Retinal pigment epithelial cell (primary cell): ENCODE results near the gene KYAT1.

Source experiments
- DNase-seq: peaks from one replicate; pipeline ENCODE4 v3.0.0-alpha.2; 2010; ENCODE audit warnings: low read depth
- H3K4me3 ChIP-seq: 2 replicates; pipeline ENCODE4 v1.5.1; 2011; ENCODE audit warnings: mild to moderate bottlenecking, low read length, control low read depth, moderate library complexity
- TF ChIP-seq, protein P1 (sequence below): conservative IDR thresholded peaks from 2 replicates; pipeline ENCODE4 v1.5.1; 2011; ENCODE audit warnings: low read depth, low read length, control low read depth, inconsistent platforms

The KYAT1 gene

DNA sequence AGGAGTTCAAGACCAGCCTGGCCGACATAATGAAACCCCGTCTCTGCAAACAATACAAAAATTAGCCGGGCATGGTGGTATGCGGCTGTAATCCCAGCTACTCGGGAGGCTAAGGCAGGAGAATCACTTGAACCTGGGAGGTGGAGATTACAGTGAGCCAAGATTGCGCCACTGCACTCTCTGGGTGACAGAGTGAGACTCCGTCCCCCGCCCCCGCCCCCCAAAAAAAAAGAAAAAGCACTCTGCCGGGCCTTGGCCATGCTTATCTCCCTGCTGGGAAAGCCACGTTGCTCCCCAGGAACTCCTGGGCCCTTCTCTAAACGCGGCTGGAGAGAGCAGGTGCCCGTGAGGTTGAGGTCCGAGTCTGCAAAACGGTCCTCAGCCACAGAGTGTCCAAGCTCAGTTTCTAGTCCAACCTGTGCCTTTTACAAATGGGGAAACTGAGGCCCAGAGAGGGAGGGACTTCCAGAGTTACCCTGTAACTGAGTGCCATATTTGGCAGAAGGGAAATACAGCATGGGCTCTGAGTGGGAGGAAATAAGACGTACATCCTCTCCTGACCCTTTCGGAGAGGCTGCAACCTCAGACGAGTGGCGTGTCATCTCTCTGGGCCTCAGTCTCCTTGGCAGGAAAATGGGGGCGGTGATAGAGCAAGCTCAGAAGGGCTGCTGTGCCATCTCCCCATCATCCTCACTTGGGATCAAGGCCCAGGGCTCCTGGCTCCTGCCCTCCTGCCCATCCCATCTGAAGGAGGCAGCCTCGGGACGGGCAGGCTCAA, 32.4 kb upstream of the KYAT1 start:
- DNase-seq, result no peak
- no peak overlapping the region for H3K4me3 ChIP-seq
- TF ChIP-seq, protein P1, sequence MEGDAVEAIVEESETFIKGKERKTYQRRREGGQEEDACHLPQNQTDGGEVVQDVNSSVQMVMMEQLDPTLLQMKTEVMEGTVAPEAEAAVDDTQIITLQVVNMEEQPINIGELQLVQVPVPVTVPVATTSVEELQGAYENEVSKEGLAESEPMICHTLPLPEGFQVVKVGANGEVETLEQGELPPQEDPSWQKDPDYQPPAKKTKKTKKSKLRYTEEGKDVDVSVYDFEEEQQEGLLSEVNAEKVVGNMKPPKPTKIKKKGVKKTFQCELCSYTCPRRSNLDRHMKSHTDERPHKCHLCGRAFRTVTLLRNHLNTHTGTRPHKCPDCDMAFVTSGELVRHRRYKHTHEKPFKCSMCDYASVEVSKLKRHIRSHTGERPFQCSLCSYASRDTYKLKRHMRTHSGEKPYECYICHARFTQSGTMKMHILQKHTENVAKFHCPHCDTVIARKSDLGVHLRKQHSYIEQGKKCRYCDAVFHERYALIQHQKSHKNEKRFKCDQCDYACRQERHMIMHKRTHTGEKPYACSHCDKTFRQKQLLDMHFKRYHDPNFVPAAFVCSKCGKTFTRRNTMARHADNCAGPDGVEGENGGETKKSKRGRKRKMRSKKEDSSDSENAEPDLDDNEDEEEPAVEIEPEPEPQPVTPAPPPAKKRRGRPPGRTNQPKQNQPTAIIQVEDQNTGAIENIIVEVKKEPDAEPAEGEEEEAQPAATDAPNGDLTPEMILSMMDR, result no peak

GRCh38 chr9:128913048-128913900, 31.5 kb upstream of the KYAT1 start:
- TF ChIP-seq, protein P1, result no peak
- no peak for DNase-seq
- no peak overlapping the region for H3K4me3 ChIP-seq

DNA sequence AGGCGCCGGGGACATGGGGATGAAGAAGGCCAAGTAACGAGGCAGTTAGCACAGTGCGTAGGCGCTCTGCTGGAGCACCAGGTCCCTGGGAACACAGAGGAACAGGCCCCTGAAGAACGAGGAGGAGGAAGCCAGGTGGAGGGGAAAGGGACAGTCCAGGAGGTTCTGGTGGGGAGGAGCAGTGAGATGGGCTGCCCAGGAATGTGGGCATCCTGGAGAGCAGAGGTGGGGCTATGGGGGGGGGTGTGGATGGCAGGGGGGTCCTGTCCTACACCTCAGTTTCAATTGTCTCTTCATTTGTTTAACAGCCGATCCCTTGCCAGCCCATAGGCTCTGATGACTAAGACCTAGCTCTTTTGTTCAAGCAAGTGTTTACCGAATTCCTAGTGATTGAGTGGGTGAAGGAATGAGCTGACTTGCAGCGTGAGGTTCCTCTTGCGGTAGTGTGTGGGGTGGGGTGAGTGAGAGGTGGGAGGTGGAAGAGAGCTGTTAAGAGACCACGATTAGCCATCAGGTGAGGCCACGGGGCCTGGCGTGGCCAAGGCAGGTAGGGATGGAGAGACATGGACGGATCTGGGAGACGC, 30.6 kb upstream of the KYAT1 start:
- TF ChIP-seq, protein P1, result no peak
- no peak overlapping the region for H3K4me3 ChIP-seq
- peak; percentile 87 for DNase-seq

GRCh38 chr9:128911529-128912035, 29.8 kb upstream of the KYAT1 start:
- TF ChIP-seq, protein P1, result no peak
- no peak for DNase-seq
- no peak overlapping the region for H3K4me3 ChIP-seq

- TF ChIP-seq, protein P1, result no peak
- H3K4me3 ChIP-seq, result no peak overlapping the region
- no peak for DNase-seq
Observed at GRCh38 chr9:128910906-128911305, 29.2 kb upstream of the KYAT1 start.

DNA sequence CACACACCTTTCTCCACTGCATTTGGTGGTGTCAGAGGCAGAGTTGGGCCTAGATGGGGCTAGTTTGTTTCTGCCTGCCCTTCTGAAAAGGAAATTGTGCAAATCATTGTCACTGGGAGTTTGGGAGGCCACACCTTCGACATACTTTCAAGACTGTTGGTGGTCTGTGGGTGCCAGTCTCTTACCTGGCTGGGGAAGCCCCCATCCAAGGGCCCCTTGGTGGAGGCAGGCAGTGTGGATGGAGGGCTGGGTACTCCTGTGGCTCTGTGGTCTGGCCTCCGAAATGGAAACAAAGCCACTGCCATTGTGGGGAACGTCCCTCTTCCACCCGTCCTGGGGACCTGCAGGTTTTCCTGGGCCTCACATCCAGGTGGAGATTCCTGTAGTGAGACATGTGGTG, 28.1 kb upstream of the KYAT1 start:
- TF ChIP-seq, protein P1, result no peak
- H3K4me3 ChIP-seq, result no peak overlapping the region
- DNase-seq, result no peak
